HG03280 (cell line): ENCODE measurements around the gene ABCA12.

Experiments used
- ATAC-seq: cut with Tn5 transposase; IDR thresholded peaks from one replicate; pipeline ENCODE4 v1.9.1; 2021; ENCODE audit warnings: mild to moderate bottlenecking, moderate library complexity; ENCODE audit not compliant: unreplicated experiment

ABCA12 gene

DNA sequence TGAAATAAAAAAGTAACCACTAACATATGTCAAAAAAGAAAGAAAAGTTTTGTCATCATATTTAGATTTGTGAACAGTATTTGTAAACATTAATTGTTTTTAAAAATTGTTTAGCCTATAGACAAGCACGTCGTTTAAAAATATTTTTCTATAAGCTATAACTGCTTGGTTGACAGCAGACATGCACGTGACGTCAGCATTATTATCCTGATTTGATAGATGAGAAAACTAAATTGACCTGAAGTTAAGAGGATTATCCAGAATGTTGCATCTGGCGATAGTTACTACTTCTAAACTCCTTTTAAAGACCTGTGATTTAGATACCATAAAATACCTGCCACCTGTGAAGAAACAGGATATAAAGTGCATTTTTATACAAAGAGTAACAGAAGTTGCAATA lies 172.0 kb downstream of the ABCA12 start:
- no peak for ATAC-seq

GRCh38 chr2:214960677-214961076 lies 177.7 kb downstream of the ABCA12 start:
- ATAC-seq = no peak

DNA sequence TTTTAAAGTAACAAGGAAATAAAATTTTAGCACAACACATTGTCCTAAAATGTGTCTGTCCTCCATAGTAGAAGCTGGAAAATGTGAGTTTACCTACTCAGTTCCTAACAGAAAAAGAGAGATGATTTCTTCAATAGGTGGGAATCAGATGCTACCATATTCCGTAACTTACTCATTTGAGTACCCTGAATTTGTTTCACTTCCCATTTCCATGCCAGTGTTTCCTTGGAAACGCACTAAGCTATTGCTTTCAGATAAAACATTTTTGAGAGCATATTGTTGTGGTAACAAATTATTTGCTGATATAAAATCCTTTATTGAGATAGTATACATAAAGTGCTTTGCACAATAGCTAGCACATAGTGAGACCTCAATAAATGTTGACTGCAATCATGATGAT lies 191.5 kb downstream of the ABCA12 start:
- no peak for ATAC-seq

DNA sequence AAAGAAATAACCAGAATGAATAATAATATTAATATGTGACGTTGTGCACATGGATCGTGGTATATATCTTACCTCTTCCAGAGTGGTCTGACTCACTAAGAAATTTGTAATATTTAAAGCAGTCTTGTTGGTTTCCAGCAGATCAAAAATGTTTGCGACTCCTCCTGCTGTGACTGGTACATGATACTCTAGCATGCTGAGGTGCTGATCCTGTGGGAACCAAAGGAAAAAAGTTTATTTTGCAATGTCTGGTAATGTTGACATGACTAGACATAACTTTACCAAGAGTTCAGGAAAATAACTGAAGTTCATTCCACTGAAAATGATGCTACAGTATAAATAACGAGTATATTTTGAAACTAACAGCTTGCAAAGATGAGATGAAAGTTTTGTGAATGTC lies 204.4 kb downstream of the ABCA12 start:
- ATAC-seq = no peak

GRCh38 chr2:214904634-214905033 lies 233.8 kb downstream of the ABCA12 start:
- no peak for ATAC-seq

DNA sequence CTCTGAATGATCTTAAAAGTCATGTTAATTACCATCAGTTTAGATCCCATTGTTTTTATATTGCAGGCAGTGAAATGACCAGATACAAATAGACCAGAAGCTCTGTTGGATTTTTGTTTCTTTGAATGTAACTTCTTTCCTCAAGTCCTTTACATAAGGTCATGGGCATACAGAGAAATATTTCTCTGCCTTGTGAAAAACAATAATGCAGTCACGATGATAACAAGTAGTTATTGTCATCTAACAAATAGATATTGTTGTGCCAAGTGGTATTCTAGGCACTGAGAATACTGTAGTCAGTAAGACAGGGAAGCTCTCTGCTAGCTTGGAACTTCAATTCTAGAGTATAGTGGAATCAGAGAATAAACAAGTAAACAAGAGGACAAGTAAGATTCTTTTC lies 234.2 kb downstream of the ABCA12 start:
- ATAC-seq = no peak

GRCh38 chr2:214902286-214902685 lies 236.1 kb downstream of the ABCA12 start:
- no peak for ATAC-seq

- ATAC-seq = no peak
Observed at GRCh38 chr2:214899751-214900150, 238.7 kb downstream of the ABCA12 start.

- ATAC-seq = no peak
Observed at GRCh38 chr2:214896274-214896673, 242.2 kb downstream of the ABCA12 start.

DNA sequence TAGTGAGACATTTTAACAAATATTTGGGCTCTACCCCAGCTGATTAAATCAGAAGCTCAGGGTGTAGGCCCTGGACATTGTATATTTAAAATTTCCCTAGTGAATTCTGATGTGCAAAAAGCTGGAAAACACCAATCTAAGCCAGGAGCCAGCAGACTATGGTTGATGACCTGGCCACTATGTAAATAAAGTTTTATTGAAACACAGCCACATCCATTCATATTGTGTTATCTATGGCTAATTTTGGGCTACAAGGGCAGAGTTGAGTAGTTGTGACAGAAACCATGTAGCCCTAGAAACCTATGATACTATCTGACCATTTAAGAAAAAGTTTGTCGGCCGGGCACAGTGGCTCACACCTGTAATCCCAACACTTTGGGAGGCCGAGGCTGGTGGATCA lies 243.0 kb downstream of the ABCA12 start:
- no peak for ATAC-seq

- ATAC-seq = no peak
Observed at GRCh38 chr2:214889301-214889700, 249.1 kb downstream of the ABCA12 start.

GRCh38 chr2:214881647-214882202 lies 256.7 kb downstream of the ABCA12 start:
- ATAC-seq = no peak
